Right atrium auricular region (tissue), 2 donors: Measurements from ENCODE around the gene RPA1. TPM values are rescaled to one million over a fixed set of nuclear protein-coding genes. Genes with fewer than 3 reads are reported as not detected.
A peak's percentile ranks its signal among the peaks of the same experiment; 100 is the strongest.

Source experiments
- DNase-seq: peaks from one replicate; pipeline ENCODE4 v3.0.0-alpha.2; 2019; ENCODE audit warnings: low spot score
- H3K27ac ChIP-seq, 2 donors: fragments of 200-600 bp; sonication (generic); 1 replicate in 1 of 2; 2 replicates in 1 of 2; pipeline ENCODE4 v1.5.1; 2016 to 2019
- H3K27me3 ChIP-seq, 2 donors: fragments of 200-600 bp; sonication (generic); one replicate each; pipeline versions ENCODE4 v1.5.1 to v1.6.0; 2017 to 2019
- H3K36me3 ChIP-seq: fragments of 200-600 bp; sonication (generic); one replicate; pipeline ENCODE4 v1.5.1; 2016
- H3K4me1 ChIP-seq, 2 donors: fragments of 200-600 bp; sonication (generic); one replicate each; pipeline versions ENCODE4 v1.5.1 to v1.6.0; 2017 to 2019
- H3K4me3 ChIP-seq, 2 donors: fragments of 200-600 bp; sonication (generic); 1 replicate in 1 of 2; 2 replicates in 1 of 2; pipeline ENCODE4 v1.5.1; 2017 to 2019; ENCODE audit warnings: mild to moderate bottlenecking in 1 of 2, moderate library complexity in 1 of 2
- H3K9me3 ChIP-seq, 2 donors: fragments of 200-600 bp; sonication (generic); one replicate each; pipeline ENCODE4 v1.5.1; 2019
- CTCF ChIP-seq, 2 donors: fragments of 200-600 bp; sonication (generic); IDR thresholded peaks; one replicate each; pipeline ENCODE4 v1.5.1; 2019; ENCODE audit warnings: antibody characterized with exemption in 2 of 2
- total RNA-seq, 2 donors: library from RNA; depleted of rRNA; stranded (reverse); fragments of >200 nt; gene quantifications; one replicate each; pipeline ENCODE4 v1.1.0, GENCODE V29; 2016

The RPA1 gene
- total RNA-seq, 2 donors from 2014 or later = 20.9 to 26.9 TPM

- DNase-seq = no peak
- no peak for TF ChIP-seq CTCF (IDR thresholded peaks at IDR 0.05)
- Histone ChIP-seq H3K27me3 (no peaks in the 10 kb centered on the region), H3K4me1 (no peaks in the 10 kb centered on the region), H3K4me3 (no peak overlapping the region), H3K27ac (no peak overlapping the region), H3K9me3 (no peaks in the 10 kb centered on the region), H3K36me3 (no peaks in the 10 kb centered on the region)
Observed at GRCh38 chr17:1919201-1919600, 89.4 kb downstream of the RPA1 start.

- no peaks in the 10 kb centered on the region for H3K36me3 ChIP-seq
- no peak overlapping the region for H3K27ac ChIP-seq
- no peak for DNase-seq
- no peaks in the 10 kb centered on the region for H3K27me3 ChIP-seq
- no peaks in the 10 kb centered on the region for H3K9me3 ChIP-seq
- no peaks in the 10 kb centered on the region for H3K4me1 ChIP-seq
- no peak overlapping the region for H3K4me3 ChIP-seq
- no peak for TF ChIP-seq CTCF (IDR thresholded peaks at IDR 0.05)
Observed at GRCh38 chr17:1920948-1921351, 91.1 kb downstream of the RPA1 start.

GRCh38 chr17:1928976-1929375 lies 99.2 kb downstream of the RPA1 start:
- Histone ChIP-seq H3K36me3 (no peaks in the 10 kb centered on the region), H3K27ac (peak overlapping the region; percentile 65), H3K27me3 (no peaks in the 10 kb centered on the region), H3K9me3 (no peaks in the 10 kb centered on the region), H3K4me1 (peaks cover 0 to 30% of the 10 kb centered on the region in 2 donors), H3K4me3 (no peak overlapping the region)
- no peak for TF ChIP-seq CTCF (IDR thresholded peaks at IDR 0.05)
- DNase-seq = peak; percentile 61

- TF ChIP-seq CTCF (IDR thresholded peaks at IDR 0.05) = no peak
- Histone ChIP-seq H3K4me1 (peaks cover 0 to 30% of the 10 kb centered on the region in 2 donors), H3K27me3 (no peaks in the 10 kb centered on the region), H3K9me3 (no peaks in the 10 kb centered on the region), H3K27ac (peak overlapping the region in 1 of 2 donors; percentile 60), H3K36me3 (no peaks in the 10 kb centered on the region), H3K4me3 (no peak overlapping the region)
- no peak for DNase-seq
Observed at GRCh38 chr17:1930337-1930645, 100.5 kb downstream of the RPA1 start.

GRCh38 chr17:1931844-1932579 lies 102.2 kb downstream of the RPA1 start:
- no peaks in the 10 kb centered on the region for H3K9me3 ChIP-seq
- DNase-seq = no peak
- H3K27me3 ChIP-seq = no peaks in the 10 kb centered on the region
- H3K4me1 ChIP-seq = peaks cover 0 to 30% of the 10 kb centered on the region in 2 donors
- no peak overlapping the region for H3K4me3 ChIP-seq
- H3K27ac ChIP-seq = peak overlapping the region; percentile 69 to 70
- no peak for TF ChIP-seq CTCF (IDR thresholded peaks at IDR 0.05)
- H3K36me3 ChIP-seq = no peaks in the 10 kb centered on the region
